Endothelial cell of umbilical vein (primary cell): Measurements from ENCODE around the gene THSD8.

Experiments used
- POLR2AphosphoS5 ChIP-seq: IDR thresholded peaks from 2 replicates; pipeline ENCODE4 v1.6.1; 2012; ENCODE audit warnings: low read depth, mild to moderate bottlenecking, control low read depth, low read length, moderate library complexity; ENCODE audit not compliant: insufficient read depth
- TF ChIP-seq, protein P1 (sequence below), 2 donors: IDR thresholded peaks; 1 replicate in 1 of 2; 2 replicates in 1 of 2; pipeline ENCODE4 v1.5.1; 2011; ENCODE audit warnings: low read length in 2 of 2, mild to moderate bottlenecking in 2 of 2, moderate library complexity in 2 of 2, control low read depth in 1 of 2, inconsistent platforms in 1 of 2, low read depth in 1 of 2; ENCODE audit not compliant: insufficient read depth in 1 of 2; ENCODE audit errors: extremely low read depth in 1 of 2

- TF ChIP-seq, protein P1, sequence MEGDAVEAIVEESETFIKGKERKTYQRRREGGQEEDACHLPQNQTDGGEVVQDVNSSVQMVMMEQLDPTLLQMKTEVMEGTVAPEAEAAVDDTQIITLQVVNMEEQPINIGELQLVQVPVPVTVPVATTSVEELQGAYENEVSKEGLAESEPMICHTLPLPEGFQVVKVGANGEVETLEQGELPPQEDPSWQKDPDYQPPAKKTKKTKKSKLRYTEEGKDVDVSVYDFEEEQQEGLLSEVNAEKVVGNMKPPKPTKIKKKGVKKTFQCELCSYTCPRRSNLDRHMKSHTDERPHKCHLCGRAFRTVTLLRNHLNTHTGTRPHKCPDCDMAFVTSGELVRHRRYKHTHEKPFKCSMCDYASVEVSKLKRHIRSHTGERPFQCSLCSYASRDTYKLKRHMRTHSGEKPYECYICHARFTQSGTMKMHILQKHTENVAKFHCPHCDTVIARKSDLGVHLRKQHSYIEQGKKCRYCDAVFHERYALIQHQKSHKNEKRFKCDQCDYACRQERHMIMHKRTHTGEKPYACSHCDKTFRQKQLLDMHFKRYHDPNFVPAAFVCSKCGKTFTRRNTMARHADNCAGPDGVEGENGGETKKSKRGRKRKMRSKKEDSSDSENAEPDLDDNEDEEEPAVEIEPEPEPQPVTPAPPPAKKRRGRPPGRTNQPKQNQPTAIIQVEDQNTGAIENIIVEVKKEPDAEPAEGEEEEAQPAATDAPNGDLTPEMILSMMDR (IDR thresholded peaks at IDR 0.05; ENCODE audit: extremely low read depth in 1 of 2, insufficient read depth in 1 of 2, low read depth in 1 of 2, low read length in 2 of 2): no peak
- TF ChIP-seq POLR2AphosphoS5: no peak
Measured at GRCh38 chr19:12815088-12815487, 13.2 kb downstream of the THSD8 start.
